ENCODE data around the gene NTM. TPM values are rescaled to one million over a fixed set of nuclear protein-coding genes. Genes with fewer than 3 reads are reported as not detected.

NTM gene
- total and polyA plus RNA-seq, 7 donors, result 0.07 to 1.1 (median 0.22) TPM; not detected in 2

- no peak for ATAC-seq
- Histone ChIP-seq H3K9me3 (no peaks in the 10 kb centered on the region), H3K36me3 (ENCODE audit: insufficient read depth in 1 of 2, low read depth in 1 of 2) (no peaks in the 10 kb centered on the region), H3K4me3 (no peak overlapping the region), H3K27ac (no peak overlapping the region), H3K27me3 (ENCODE audit: insufficient read depth in 3 of 3, low read length in 2 of 3) (no peaks in the 10 kb centered on the region), H3K4me1 (no peaks in the 10 kb centered on the region)
- no peak for TF ChIP-seq CTCF (IDR thresholded peaks at IDR 0.05)
- WGBS, 3 donors, result 36 to 59% (median 54%) methylated on average over 4 of the region's 4 CpGs
- DNase-seq, result no peak
- intact Hi-C loops (cut with DNase I), result no loop called here
Measured at GRCh38 chr11:132008872-132009271, 638.5 kb downstream of the NTM start.

GRCh38 chr11:132020001-132020400 is 649.6 kb downstream of the NTM start:
- no peaks in the 10 kb centered on the region for H3K4me1 ChIP-seq
- no peaks in the 10 kb centered on the region for H3K36me3 ChIP-seq (ENCODE audit: insufficient read depth in 1 of 2, low read depth in 1 of 2)
- DNase-seq, result no peak
- 98 to 100% (median 100%) methylated on average over 1 of the region's 1 CpG for WGBS, 3 donors
- TF ChIP-seq CTCF (IDR thresholded peaks at IDR 0.05), result no peak
- intact Hi-C loops (cut with DNase I), result no loop called here
- ATAC-seq, result no peak
- no peak overlapping the region for H3K4me3 ChIP-seq
- no peaks in the 10 kb centered on the region for H3K9me3 ChIP-seq
- no peaks in the 10 kb centered on the region for H3K27me3 ChIP-seq (ENCODE audit: insufficient read depth in 3 of 3, low read length in 2 of 3)
- no peak overlapping the region for H3K27ac ChIP-seq

GRCh38 chr11:132022285-132022684 is 651.9 kb downstream of the NTM start:
- Histone ChIP-seq H3K27ac (no peak overlapping the region), H3K4me1 (no peaks in the 10 kb centered on the region), H3K27me3 (ENCODE audit: insufficient read depth in 3 of 3, low read length in 2 of 3) (no peaks in the 10 kb centered on the region), H3K4me3 (no peak overlapping the region), H3K36me3 (ENCODE audit: insufficient read depth in 1 of 2, low read depth in 1 of 2) (no peaks in the 10 kb centered on the region), H3K9me3 (no peaks in the 10 kb centered on the region)
- no peak for ATAC-seq
- intact Hi-C loops (cut with DNase I), result no loop called here
- 84 to 90% (median 90%) methylated on average over 5 of the region's 5 CpGs for WGBS, 3 donors
- TF ChIP-seq CTCF (IDR thresholded peaks at IDR 0.05), result no peak
- no peak for DNase-seq

GRCh38 chr11:132022733-132023478 is 652.5 kb downstream of the NTM start:
- ATAC-seq, result no peak

More at GRCh38 chr11:132022733-132023478, 652.5 kb downstream of the NTM start:
- Histone ChIP-seq H3K4me3 (no peak overlapping the region), H3K27ac (no peak overlapping the region), H3K9me3 (no peaks in the 10 kb centered on the region), H3K4me1 (no peaks in the 10 kb centered on the region), H3K36me3 (ENCODE audit: insufficient read depth in 1 of 2, low read depth in 1 of 2) (no peaks in the 10 kb centered on the region), H3K27me3 (ENCODE audit: insufficient read depth in 3 of 3, low read length in 2 of 3) (no peaks in the 10 kb centered on the region)
- 34 to 50% (median 37%) methylated on average over 6 of the region's 6 CpGs for WGBS, 3 donors
- intact Hi-C loops (cut with DNase I), result no loop called here
- no peak for DNase-seq
- no peak for TF ChIP-seq CTCF (IDR thresholded peaks at IDR 0.05)

Measured in psoas muscle (tissue), 8 donors.